ENCODE data around the gene CDHR2. TPM values are rescaled to one million over a fixed set of nuclear protein-coding genes. Genes with fewer than 3 reads are reported as not detected.
"Not testable (repeated sequence)": the region's sequence is repeated elsewhere in the genome, so short reads cannot be mapped to it uniquely, and the experiment has no call there.

Gene CDHR2
- total and polyA plus RNA-seq, 8 donors, result 0.13 to 18.7 (median 9.7) TPM

DNA sequence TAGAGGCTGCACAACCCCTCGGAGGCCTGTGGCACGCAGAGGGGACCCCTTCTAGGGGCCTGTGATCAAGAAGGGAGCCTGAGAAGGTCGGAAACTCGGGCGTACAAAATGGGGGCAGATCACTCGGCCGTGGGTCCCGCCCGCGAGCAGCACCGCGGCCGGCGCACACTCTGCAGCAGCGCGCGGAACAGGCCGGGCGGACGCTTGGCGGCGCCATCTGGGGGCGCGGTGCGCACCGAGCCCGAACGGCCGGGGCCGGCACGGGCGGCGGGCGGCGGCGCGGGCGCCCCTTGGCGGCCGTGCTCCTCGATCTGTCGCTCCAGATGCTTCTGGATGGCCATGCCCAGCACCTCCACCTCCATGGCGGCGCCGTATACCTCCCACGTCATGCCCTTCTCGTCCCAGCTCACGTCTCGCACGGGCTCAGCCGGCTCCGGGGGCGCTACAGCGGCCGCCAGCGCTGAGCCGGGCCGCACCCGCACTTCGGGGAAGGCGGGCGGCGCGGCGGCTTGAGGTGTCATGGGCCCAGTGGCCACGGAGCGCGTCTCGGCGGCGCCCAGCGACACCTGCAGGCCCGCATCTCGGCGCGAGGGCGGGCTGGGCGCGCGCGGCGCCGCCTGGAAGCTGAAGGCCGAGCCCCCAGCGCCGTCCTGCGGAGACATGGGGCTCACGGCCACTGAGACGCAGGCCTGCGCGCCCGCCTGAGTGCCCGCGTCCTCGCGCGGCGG is 47.7 kb downstream of the CDHR2 start:
- no peaks in the 10 kb centered on the region for H3K9me3 ChIP-seq
- H3K4me1 ChIP-seq, result peaks cover 6 to 15% (median 14%) of the 10 kb centered on the region in 4 donors
- TF ChIP-seq POLR2AphosphoS5 (IDR thresholded peaks at IDR 0.05), result no peak
- TF ChIP-seq CTCF (IDR thresholded peaks at IDR 0.05), result no peak
- no peak for TF ChIP-seq POLR2A (IDR thresholded peaks at IDR 0.05)
- TF ChIP-seq EP300 (IDR thresholded peaks at IDR 0.05), result no peak
- intact Hi-C loops (cut with DNase I; ENCODE audit: low total_unique reads), result no loop called here
- H3K36me3 ChIP-seq, result no peaks in the 10 kb centered on the region
- 3 to 28% (median 5%) methylated on average over 6 to 98 of the region's 98 CpGs for WGBS, 5 donors
- DNase-seq, result peak; percentile 42 to 79
- peak overlapping the region; percentile 40 to 53 (median 42) for H3K4me3 ChIP-seq
- peaks cover 0 to 73% (median 13%) of the 10 kb centered on the region in 3 donors for H3K27me3 ChIP-seq
- peak overlapping the region in 1 of 5 donors; percentile 62 for H3K27ac ChIP-seq

GRCh38 chr5:176597417-176598389 is 48.6 kb downstream of the CDHR2 start:
- TF ChIP-seq POLR2A (IDR thresholded peaks at IDR 0.05) (no peak), CTCF (IDR thresholded peaks at IDR 0.05) (no peak), EP300 (IDR thresholded peaks at IDR 0.05) (no peak), POLR2AphosphoS5 (IDR thresholded peaks at IDR 0.05) (no peak)
- H3K4me3 ChIP-seq, result peak overlapping the region; percentile 40 to 53 (median 42)
- no peaks in the 10 kb centered on the region for H3K9me3 ChIP-seq
- intact Hi-C loops (cut with DNase I; ENCODE audit: low total_unique reads), result no loop called here
- H3K4me1 ChIP-seq, result peaks cover 6 to 15% (median 14%) of the 10 kb centered on the region in 4 donors
- WGBS, 5 donors, result 61 to 69% (median 66%) methylated on average over 32 to 47 of the region's 47 CpGs
- H3K36me3 ChIP-seq, result no peaks in the 10 kb centered on the region
- no peak for DNase-seq
- peak overlapping the region in 1 of 5 donors; percentile 62 for H3K27ac ChIP-seq
- H3K27me3 ChIP-seq, result peaks cover 0 to 73% (median 13%) of the 10 kb centered on the region in 3 donors

GRCh38 chr5:176599749-176600430 is 50.7 kb downstream of the CDHR2 start:
- H3K9me3 ChIP-seq; H3K36me3 ChIP-seq; H3K27ac ChIP-seq; intact Hi-C loops (cut with DNase I; ENCODE audit: low total_unique reads); DNase-seq; H3K4me3 ChIP-seq: not testable (repeated sequence)
- WGBS, 5 donors, result 78 to 93% (median 87%) methylated on average over 16 to 19 of the region's 19 CpGs
- Histone ChIP-seq H3K27me3 (peaks cover 0 to 57% (median 13%) of the 10 kb centered on the region in 3 donors), H3K4me1 (peaks cover 6 to 15% (median 14%) of the 10 kb centered on the region in 4 donors)

- Histone ChIP-seq H3K27ac (no peak overlapping the region), H3K9me3 (no peaks in the 10 kb centered on the region), H3K4me3 (no peak overlapping the region), H3K36me3 (no peaks in the 10 kb centered on the region), H3K4me1 (peaks cover 4 to 8% (median 6%) of the 10 kb centered on the region in 4 donors), H3K27me3 (peaks cover 0 to 36% (median 0%) of the 10 kb centered on the region in 3 donors)
- WGBS, 5 donors, result 60 to 75% (median 71%) methylated on average over 11 to 12 of the region's 12 CpGs
- DNase-seq, result no peak
- intact Hi-C loops (cut with DNase I; ENCODE audit: low total_unique reads), result no loop called here
- TF ChIP-seq POLR2AphosphoS5 (IDR thresholded peaks at IDR 0.05) (no peak), EP300 (IDR thresholded peaks at IDR 0.05) (no peak), POLR2A (IDR thresholded peaks at IDR 0.05) (no peak), CTCF (IDR thresholded peaks at IDR 0.05) (no peak)
Measured at GRCh38 chr5:176601901-176602482, 52.9 kb downstream of the CDHR2 start.

All from stomach (tissue), 9 donors.